Suprapubic skin (tissue), 4 donors: ENCODE data around the gene OVAAL. TPM values are rescaled to one million over a fixed set of nuclear protein-coding genes. Genes with fewer than 3 reads are reported as not detected.

Source experiments
- DNase-seq, 2 donors: peaks; one replicate each; pipeline ENCODE4 v3.0.0-alpha.2; 2019; ENCODE audit warnings: low spot score in 2 of 2
- H3K27ac ChIP-seq: fragments of 200-600 bp; sonication (generic); one replicate; pipeline ENCODE4 v1.5.1; 2019
- H3K27me3 ChIP-seq: fragments of 200-600 bp; sonication (generic); one replicate; pipeline ENCODE4 v1.5.1; 2019
- H3K36me3 ChIP-seq: fragments of 200-600 bp; sonication (generic); one replicate; pipeline ENCODE4 v1.5.1; 2019
- H3K4me1 ChIP-seq: fragments of 200-600 bp; sonication (generic); one replicate; pipeline ENCODE4 v1.5.1; 2019
- H3K4me3 ChIP-seq: fragments of 200-600 bp; sonication (generic); one replicate; pipeline ENCODE4 v1.5.1; 2019; ENCODE audit warnings: mild to moderate bottlenecking
- H3K9me3 ChIP-seq: fragments of 200-600 bp; sonication (generic); one replicate; pipeline ENCODE4 v1.5.1; 2019
- CTCF ChIP-seq, 2 donors: fragments of 200-600 bp in 1 of 2; fragments of 450-650 bp in 1 of 2; sonication (generic) in 1 of 2; IDR thresholded peaks; one replicate each; pipeline ENCODE4 v1.5.1; 2016 to 2019; ENCODE audit warnings: antibody characterized with exemption in 2 of 2, mild to moderate bottlenecking in 1 of 2, moderate library complexity in 1 of 2
- EP300 ChIP-seq: sonication (generic); formaldehyde crosslinking; IDR thresholded peaks from one replicate; pipeline ENCODE4 v1.6.1; 2017; ENCODE audit warnings: antibody characterized with exemption
- POLR2A ChIP-seq, 2 donors: fragments of 450-650 bp; IDR thresholded peaks; one replicate each; pipeline ENCODE4 v1.6.1; 2017; ENCODE audit warnings: antibody characterized with exemption in 2 of 2, mild to moderate bottlenecking in 2 of 2, moderate library complexity in 2 of 2
- POLR2AphosphoS5 ChIP-seq, 3 donors: sonication (generic); formaldehyde crosslinking; IDR thresholded peaks; one replicate each; pipeline ENCODE4 v1.6.1; 2017; ENCODE audit warnings: antibody characterized with exemption in 3 of 3
- WGBS: methylation state at CpG from one replicate; pipeline ENCODE4 v1.1.5; 2018; 5-methylcytosine and 5-hydroxymethylcytosine counted together
- total RNA-seq, 4 donors: library from RNA; depleted of rRNA; stranded (reverse); fragments of >200 nt; gene quantifications; one replicate each; pipeline ENCODE4 v1.1.0, GENCODE V29; 2016

The OVAAL gene
- total RNA-seq, 4 donors from 2014 or later, result not detected

- H3K27ac ChIP-seq, result no peak overlapping the region
- WGBS, result 66% methylated on average over 2 of the region's 2 CpGs
- TF ChIP-seq POLR2A (IDR thresholded peaks at IDR 0.05), result no peak
- TF ChIP-seq CTCF (IDR thresholded peaks at IDR 0.05), result no peak
- TF ChIP-seq EP300, result no peak
- no peak for TF ChIP-seq POLR2AphosphoS5 (IDR thresholded peaks at IDR 0.05)
- H3K4me1 ChIP-seq, result no peaks in the 10 kb centered on the region
- no peak overlapping the region for H3K4me3 ChIP-seq
- H3K27me3 ChIP-seq, result no peaks in the 10 kb centered on the region
- DNase-seq, result no peak
- no peaks in the 10 kb centered on the region for H3K36me3 ChIP-seq
- no peaks in the 10 kb centered on the region for H3K9me3 ChIP-seq
These were observed 45.1 kb downstream of the OVAAL start for GRCh38 chr1:180603850-180604226.

GRCh38 chr1:180606155-180606554 lies 47.4 kb downstream of the OVAAL start:
- Histone ChIP-seq H3K27me3 (no peaks in the 10 kb centered on the region), H3K4me3 (no peak overlapping the region), H3K36me3 (no peaks in the 10 kb centered on the region), H3K9me3 (no peaks in the 10 kb centered on the region), H3K27ac (no peak overlapping the region), H3K4me1 (peaks cover 5% of the 10 kb centered on the region)
- no peak for TF ChIP-seq CTCF (IDR thresholded peaks at IDR 0.05)
- no peak for TF ChIP-seq POLR2A (IDR thresholded peaks at IDR 0.05)
- TF ChIP-seq POLR2AphosphoS5 (IDR thresholded peaks at IDR 0.05), result no peak
- TF ChIP-seq EP300, result no peak
- 82% methylated on average over 2 of the region's 2 CpGs for WGBS
- no peak for DNase-seq

- H3K4me3 ChIP-seq, result no peak overlapping the region
- no peak for TF ChIP-seq EP300
- TF ChIP-seq CTCF (IDR thresholded peaks at IDR 0.05), result no peak
- TF ChIP-seq POLR2A (IDR thresholded peaks at IDR 0.05), result no peak
- TF ChIP-seq POLR2AphosphoS5 (IDR thresholded peaks at IDR 0.05), result no peak
- 55% methylated on average over 7 of the region's 7 CpGs for WGBS
- peaks cover 17% of the 10 kb centered on the region for H3K4me1 ChIP-seq
- no peak overlapping the region for H3K27ac ChIP-seq
- DNase-seq, result no peak
- no peaks in the 10 kb centered on the region for H3K27me3 ChIP-seq
- no peaks in the 10 kb centered on the region for H3K9me3 ChIP-seq
- no peaks in the 10 kb centered on the region for H3K36me3 ChIP-seq
These were observed 51.1 kb downstream of the OVAAL start for GRCh38 chr1:180609643-180610555.

GRCh38 chr1:180610556-180611015 lies 51.8 kb downstream of the OVAAL start:
- TF ChIP-seq POLR2AphosphoS5 (IDR thresholded peaks at IDR 0.05) (no peak), CTCF (IDR thresholded peaks at IDR 0.05) (no peak)
- Histone ChIP-seq H3K36me3 (no peaks in the 10 kb centered on the region), H3K27ac (no peak overlapping the region), H3K4me1 (peaks cover 24% of the 10 kb centered on the region), H3K9me3 (no peaks in the 10 kb centered on the region), H3K27me3 (no peaks in the 10 kb centered on the region), H3K4me3 (no peak overlapping the region)
- WGBS, result 70% methylated on average over 3 of the region's 3 CpGs
- no peak for DNase-seq

GRCh38 chr1:180611016-180611930 lies 52.5 kb downstream of the OVAAL start:
- Histone ChIP-seq H3K27me3 (no peaks in the 10 kb centered on the region), H3K4me1 (peaks cover 31% of the 10 kb centered on the region), H3K9me3 (no peaks in the 10 kb centered on the region), H3K36me3 (no peaks in the 10 kb centered on the region), H3K27ac (no peak overlapping the region), H3K4me3 (no peak overlapping the region)
- no peak for DNase-seq
- WGBS, result 33% methylated on average over 9 of the region's 9 CpGs
- no peak for TF ChIP-seq POLR2A (IDR thresholded peaks at IDR 0.05)
- TF ChIP-seq CTCF (IDR thresholded peaks at IDR 0.05), result no peak
- TF ChIP-seq POLR2AphosphoS5 (IDR thresholded peaks at IDR 0.05), result no peak
